Muscle layer of colon (tissue), 2 donors: Measurements from ENCODE around the gene PI4K2B.
"Not testable (repeated sequence)": the region's sequence is repeated elsewhere in the genome, so short reads cannot be mapped to it uniquely, and the experiment has no call there.

Experiments used
- H3K27ac ChIP-seq: one replicate; pipeline ENCODE4 v1.7.0; 2013; ENCODE audit warnings: low read depth, mild to moderate bottlenecking, low read length, moderate library complexity
- H3K27me3 ChIP-seq, 2 donors: one replicate each; pipeline ENCODE4 v1.7.0; 2013; ENCODE audit warnings: low read length in 2 of 2, mild to moderate bottlenecking in 2 of 2; ENCODE audit not compliant: insufficient read depth in 2 of 2, control insufficient read depth in 1 of 2
- H3K36me3 ChIP-seq: one replicate; pipeline ENCODE4 v1.7.0; 2013; ENCODE audit warnings: mild to moderate bottlenecking, low read length; ENCODE audit not compliant: insufficient read depth
- H3K4me1 ChIP-seq: one replicate; pipeline ENCODE4 v1.7.0; 2013; ENCODE audit warnings: mild to moderate bottlenecking, low read length; ENCODE audit not compliant: insufficient read depth
- H3K4me3 ChIP-seq, 2 donors: one replicate each; pipeline ENCODE4 v1.7.0; 2013; ENCODE audit warnings: low read length in 2 of 2, low read depth in 1 of 2, mild to moderate bottlenecking in 1 of 2, moderate library complexity in 1 of 2
- H3K9ac ChIP-seq: one replicate; pipeline ENCODE4 v1.7.0; 2013; ENCODE audit warnings: low read length
- H3K9me3 ChIP-seq: one replicate; pipeline ENCODE4 v1.7.0; 2013; ENCODE audit warnings: mild to moderate bottlenecking, low read length
- donor health status: abdominal sarcoma.
- donor health status: Adenocarcinoma of cecum.

The PI4K2B gene

DNA sequence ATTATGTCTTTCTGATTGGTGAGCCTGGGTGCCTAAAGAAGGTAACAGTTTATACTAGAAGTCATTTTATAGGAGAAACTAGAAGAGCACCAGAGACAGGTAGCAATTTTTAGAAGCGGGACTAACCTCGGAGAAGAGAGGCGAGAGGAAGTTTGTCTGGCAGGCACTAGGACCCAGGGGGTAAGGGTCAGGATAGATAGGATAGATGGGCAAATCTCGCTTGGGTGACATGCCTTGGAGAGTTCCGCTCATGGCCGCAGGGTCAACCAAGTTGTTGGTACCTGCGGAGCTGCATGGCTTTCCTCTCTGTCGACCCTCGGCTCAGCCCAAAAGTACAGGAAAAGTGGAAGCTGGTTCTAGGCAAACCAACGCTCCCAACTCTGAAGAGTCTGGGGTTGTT is 11.3 kb downstream of the PI4K2B start:
- Histone ChIP-seq H3K4me1 (no peaks in the 10 kb centered on the region), H3K4me3 (no peak overlapping the region), H3K9ac (no peak overlapping the region), H3K27me3 (no peaks in the 10 kb centered on the region), H3K9me3 (no peaks in the 10 kb centered on the region), H3K27ac (no peak overlapping the region), H3K36me3 (no peaks in the 10 kb centered on the region)

DNA sequence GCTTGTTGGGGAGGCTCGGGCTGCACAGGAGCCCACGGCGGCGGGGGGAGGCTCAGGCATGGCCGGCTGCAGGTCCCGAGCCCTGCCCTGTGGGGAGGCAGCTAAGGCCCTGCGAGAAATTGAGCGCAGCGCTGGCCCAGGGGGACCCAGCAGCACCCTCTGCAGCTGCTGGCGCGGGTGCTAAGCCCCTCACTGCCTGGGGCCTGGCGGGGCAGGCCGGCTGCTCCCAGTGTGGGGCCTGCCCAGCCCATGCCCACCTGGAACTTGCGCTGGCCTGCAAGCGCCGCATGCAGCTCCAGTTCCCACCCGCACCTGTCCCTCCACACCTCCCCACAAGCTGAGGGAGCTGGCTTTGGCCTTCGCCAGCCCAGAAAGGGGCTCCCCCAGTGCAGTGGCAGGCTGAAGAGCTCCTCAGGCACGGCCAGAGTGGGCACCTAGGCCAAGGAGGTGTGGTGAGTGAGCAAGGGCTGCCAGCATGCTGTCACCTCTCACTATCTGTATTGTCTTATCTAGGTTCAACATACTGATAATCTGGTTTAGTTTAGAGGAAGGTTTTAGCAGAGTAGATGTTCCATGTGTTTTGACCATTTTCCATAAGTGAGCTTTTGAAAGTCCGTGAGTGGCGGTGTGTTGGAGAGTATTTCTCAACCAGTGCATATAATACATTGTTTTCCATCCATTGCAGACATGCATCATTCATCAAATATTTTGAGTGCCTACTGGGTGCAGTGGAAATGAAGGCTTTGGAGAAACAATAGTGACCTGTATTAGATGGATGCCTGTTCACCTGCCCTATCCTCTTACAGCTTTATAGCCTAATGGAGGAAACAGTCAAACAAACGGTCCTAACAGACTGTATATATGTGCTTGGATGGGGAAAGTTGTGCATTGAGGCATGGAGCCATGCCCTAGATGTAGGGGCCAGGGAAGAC is 13.1 kb downstream of the PI4K2B start:
- H3K27ac ChIP-seq: no peak overlapping the region
- no peaks in the 10 kb centered on the region for H3K27me3 ChIP-seq
- H3K9ac ChIP-seq: no peak overlapping the region
- H3K9me3 ChIP-seq: no peaks in the 10 kb centered on the region
- H3K4me3 ChIP-seq: no peak overlapping the region
- H3K36me3 ChIP-seq: no peaks in the 10 kb centered on the region
- H3K4me1 ChIP-seq: no peaks in the 10 kb centered on the region

DNA sequence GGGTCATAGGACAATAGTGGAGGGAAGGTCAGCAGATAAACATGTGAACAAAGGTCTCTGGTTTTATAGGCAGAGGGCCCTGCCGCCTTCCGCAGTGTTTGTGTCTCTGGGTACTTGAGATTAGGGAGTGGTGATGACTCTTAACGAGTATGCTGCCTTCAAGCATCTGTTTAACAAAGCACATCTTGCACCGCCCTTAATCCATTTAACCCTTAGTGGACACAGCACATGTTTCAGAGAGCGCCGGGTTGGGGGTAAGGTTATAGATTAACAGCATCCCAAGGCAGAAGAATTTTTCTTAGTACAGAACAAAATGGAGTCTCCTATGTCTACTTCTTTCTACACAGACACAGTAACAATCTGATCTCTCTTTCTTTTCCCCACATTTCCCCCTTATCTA is 15.0 kb downstream of the PI4K2B start:
- H3K27me3 ChIP-seq, H3K9me3 ChIP-seq, H3K9ac ChIP-seq, H3K4me3 ChIP-seq, H3K4me1 ChIP-seq, H3K27ac ChIP-seq, H3K36me3 ChIP-seq: not testable (repeated sequence)

DNA sequence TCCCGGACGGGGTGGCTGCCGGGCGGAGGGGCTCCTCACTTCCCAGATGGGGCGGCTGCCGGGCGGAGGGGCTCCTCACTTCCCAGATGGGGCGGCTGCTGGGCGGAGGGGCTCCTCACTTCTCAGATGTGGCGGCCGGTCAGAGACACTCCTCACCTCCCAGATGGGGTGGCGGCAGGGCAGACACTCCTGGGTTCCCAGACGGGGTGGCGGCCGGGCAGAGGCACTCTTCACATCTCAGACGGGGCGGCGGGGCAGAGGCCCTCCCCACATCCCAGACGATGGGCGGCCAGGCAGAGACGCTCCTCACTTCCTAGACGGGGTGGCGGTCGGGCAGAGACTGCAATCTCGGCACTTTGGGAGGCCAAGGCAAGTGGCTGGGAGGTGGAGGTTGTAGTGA is 15.7 kb downstream of the PI4K2B start:
- not testable (repeated sequence) for H3K4me1 ChIP-seq, H3K27me3 ChIP-seq, H3K36me3 ChIP-seq, H3K4me3 ChIP-seq, H3K27ac ChIP-seq, H3K9ac ChIP-seq, H3K9me3 ChIP-seq

DNA sequence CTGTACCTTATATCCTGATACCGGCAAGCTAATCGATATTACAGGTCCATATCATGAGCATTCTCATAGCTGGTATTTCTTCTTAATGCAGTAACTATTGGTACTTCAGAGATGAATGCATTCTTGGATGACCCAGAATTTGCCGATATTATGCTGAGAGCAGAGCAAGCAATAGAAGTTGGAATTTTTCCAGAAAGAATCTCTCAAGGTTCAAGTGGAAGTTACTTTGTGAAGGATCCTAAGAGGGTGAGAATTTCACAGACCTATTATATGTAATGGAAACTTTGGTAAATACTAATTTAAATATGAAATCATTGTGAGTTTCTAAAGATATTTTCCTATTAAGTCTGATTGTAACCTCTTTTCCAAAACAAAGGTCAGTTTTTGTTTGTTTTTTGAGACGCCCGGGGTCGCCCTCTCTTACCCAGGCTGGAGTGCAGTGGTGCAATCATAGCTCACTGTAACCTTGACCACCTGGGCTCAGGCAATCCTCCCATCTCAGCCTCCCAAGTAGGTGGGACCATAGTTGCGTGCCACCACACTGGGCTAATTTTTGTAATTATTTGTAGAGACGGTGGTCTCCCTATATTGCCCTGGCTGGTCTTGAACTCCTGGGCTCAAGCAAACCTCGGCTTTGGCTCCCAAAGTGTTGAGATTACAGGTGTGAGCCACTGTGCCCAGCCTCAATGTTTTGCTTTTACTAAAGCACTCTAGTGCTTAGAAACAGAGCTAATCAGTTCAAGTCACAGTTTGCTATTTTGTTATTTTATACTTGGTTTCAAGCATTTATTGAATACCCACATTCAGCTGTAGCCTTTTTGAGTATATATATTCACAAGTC is 18.6 kb downstream of the PI4K2B start:
- no peak overlapping the region for H3K4me3 ChIP-seq
- no peaks in the 10 kb centered on the region for H3K27me3 ChIP-seq
- H3K27ac ChIP-seq: no peak overlapping the region
- H3K9me3 ChIP-seq: no peaks in the 10 kb centered on the region
- no peak overlapping the region for H3K9ac ChIP-seq
- H3K36me3 ChIP-seq: peaks cover 13% of the 10 kb centered on the region
- no peaks in the 10 kb centered on the region for H3K4me1 ChIP-seq

DNA sequence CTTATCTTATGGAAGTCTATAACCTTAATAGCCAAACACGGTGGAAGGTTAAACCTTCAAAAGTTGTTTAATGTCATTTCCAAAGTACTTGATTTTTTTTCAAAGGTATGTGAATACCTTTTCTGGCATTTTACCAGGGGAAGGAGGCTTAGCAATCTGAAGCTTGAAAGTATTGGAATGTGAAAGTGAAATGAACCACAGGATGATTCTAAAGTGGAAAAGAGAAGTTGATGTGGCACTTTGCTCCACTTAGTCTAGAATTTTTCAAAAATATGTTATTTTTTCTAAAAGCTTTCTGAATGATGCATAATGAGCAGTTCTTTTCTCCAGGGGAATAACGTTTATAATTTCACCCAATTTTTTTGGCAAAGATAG is 19.2 kb downstream of the PI4K2B start:
- Histone ChIP-seq H3K4me3 (no peak overlapping the region), H3K9ac (no peak overlapping the region), H3K36me3 (peaks cover 16% of the 10 kb centered on the region), H3K27ac (no peak overlapping the region), H3K4me1 (no peaks in the 10 kb centered on the region), H3K9me3 (no peaks in the 10 kb centered on the region), H3K27me3 (no peaks in the 10 kb centered on the region)

DNA sequence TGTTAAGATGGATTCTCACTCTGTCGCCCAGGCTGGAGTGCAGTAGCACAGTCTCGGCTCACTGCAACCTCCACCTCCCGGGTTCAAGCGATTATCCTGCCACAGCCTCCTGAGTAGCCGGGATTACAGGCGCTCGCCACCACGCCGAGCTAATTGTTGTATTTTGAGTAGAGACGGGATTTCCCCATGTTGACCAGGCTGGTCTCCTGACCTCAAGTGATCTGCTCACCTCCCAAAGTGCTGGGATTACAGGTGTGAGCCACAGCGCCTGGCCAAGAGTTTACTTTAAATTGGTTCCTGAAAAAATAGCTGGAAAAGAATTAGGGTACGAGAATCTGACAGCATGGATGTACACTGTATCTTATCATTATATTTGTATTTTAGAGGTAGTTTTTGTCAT is 20.0 kb downstream of the PI4K2B start:
- not testable (repeated sequence) for H3K27ac ChIP-seq, H3K27me3 ChIP-seq, H3K9me3 ChIP-seq, H3K4me1 ChIP-seq, H3K4me3 ChIP-seq, H3K9ac ChIP-seq
- H3K36me3 ChIP-seq: peaks cover 16% of the 10 kb centered on the region

DNA sequence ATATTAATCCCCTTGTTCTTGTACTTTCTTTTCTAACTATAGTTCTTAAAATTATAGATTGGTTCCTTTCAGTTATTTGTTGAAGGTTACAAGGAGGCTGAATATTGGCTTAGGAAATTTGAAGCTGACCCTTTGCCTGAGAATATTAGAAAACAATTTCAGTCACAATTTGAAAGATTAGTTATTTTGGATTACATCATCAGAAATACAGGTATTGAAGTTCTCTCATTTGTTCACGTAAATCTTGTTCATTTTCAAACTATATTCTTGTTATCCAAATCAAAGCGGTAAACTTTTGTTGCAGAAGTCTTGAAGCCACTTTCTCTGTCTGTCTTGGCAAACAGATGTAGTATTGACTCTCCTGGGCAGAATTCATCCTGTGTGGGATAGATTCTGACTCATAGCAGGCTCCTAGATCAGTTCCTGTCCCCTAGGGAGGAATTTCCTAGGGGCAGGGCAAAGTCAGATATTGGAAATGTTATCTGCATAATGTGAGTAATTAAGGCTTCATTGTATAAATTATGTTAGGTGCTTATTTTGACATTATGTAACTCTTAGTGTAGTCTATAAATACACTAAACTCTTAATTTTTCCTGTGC is 25.2 kb downstream of the PI4K2B start:
- Histone ChIP-seq H3K27ac (no peak overlapping the region), H3K4me3 (no peak overlapping the region), H3K4me1 (no peaks in the 10 kb centered on the region), H3K9me3 (no peaks in the 10 kb centered on the region), H3K27me3 (no peaks in the 10 kb centered on the region), H3K36me3 (peaks cover 23% of the 10 kb centered on the region), H3K9ac (no peak overlapping the region)

DNA sequence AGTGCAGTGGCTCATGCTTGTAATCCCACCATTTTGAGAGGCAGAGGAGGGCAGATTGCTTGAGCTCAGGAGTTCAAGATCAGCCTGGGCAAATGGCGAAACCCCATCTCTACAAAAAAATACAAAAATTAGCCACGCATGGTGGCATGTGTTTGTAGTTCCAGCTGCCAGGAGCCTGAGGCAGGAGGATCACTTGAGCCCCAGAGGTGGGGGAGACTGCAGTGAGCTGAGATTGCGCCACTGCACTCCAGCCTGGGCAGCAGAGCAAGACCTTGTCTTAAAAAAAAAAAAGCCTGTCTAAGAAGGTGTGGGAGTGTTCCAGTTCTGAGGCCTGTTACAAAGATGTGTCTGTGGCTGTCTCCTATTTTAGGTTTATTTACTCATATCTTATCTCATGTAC is 38.0 kb downstream of the PI4K2B start:
- Histone ChIP-seq H3K36me3 (peaks cover 4% of the 10 kb centered on the region), H3K9me3 (no peaks in the 10 kb centered on the region), H3K27me3 (no peaks in the 10 kb centered on the region), H3K27ac (no peak overlapping the region), H3K9ac (no peak overlapping the region), H3K4me1 (no peaks in the 10 kb centered on the region), H3K4me3 (no peak overlapping the region)

DNA sequence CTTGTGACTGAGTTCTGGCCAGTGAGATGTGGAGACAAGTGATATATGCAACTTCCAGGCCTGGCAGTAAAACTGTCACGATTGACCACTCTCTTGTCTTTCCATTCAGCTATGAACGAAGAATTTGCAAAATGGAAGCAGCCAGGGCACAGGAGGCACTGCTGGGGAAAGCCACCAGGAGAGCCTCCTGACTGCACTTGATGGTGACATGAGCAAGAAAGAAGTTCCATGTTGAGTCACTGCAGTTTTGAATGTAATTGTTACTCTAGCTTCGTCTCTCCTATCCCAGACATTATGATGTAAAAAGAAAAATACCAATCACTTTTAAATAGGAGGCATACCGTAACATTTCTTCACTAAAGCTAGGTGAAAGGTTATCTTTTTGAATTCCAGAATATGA is 46.4 kb downstream of the PI4K2B start:
- H3K4me1 ChIP-seq: no peaks in the 10 kb centered on the region
- H3K9ac ChIP-seq: no peak overlapping the region
- peaks cover 9% of the 10 kb centered on the region for H3K36me3 ChIP-seq
- no peak overlapping the region for H3K4me3 ChIP-seq
- H3K27me3 ChIP-seq: no peaks in the 10 kb centered on the region
- H3K27ac ChIP-seq: no peak overlapping the region
- no peaks in the 10 kb centered on the region for H3K9me3 ChIP-seq

DNA sequence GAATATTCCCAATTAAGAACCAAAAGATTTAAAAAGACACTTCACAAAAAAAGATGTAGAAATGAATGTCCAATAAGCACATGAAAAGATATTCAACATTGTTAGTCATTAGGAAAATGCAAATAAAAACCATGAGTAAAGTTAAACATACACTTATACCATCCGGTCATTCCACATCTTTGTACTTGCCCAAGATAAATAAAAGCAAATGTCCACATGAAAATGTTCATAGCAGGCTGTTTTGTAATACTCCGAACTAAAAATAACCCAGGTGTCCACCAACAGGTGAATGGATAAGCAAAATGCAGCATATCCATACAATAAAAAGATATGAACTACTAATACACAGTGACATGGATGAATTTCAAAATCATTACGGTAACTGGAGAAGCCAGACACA is 50.1 kb downstream of the PI4K2B start:
- no peaks in the 10 kb centered on the region for H3K27me3 ChIP-seq
- H3K9me3 ChIP-seq: no peaks in the 10 kb centered on the region
- H3K9ac ChIP-seq: no peak overlapping the region
- peaks cover 9% of the 10 kb centered on the region for H3K36me3 ChIP-seq
- H3K4me3 ChIP-seq: no peak overlapping the region
- H3K27ac ChIP-seq: no peak overlapping the region
- H3K4me1 ChIP-seq: no peaks in the 10 kb centered on the region
